22Rv1 (cell line): Measurements from ENCODE around the gene CHD9NB.

Experiments used
- H3K27ac ChIP-seq: fragments of 450-650 bp; 2 replicates; pipeline ENCODE4 v1.5.1; 2017
- CTCF ChIP-seq: fragments of 450-650 bp; IDR thresholded peaks from 2 replicates; pipeline ENCODE4 v1.5.1; 2017; ENCODE audit warnings: mild to moderate bottlenecking
- ZFX ChIP-seq: fragments of 450-650 bp; IDR thresholded peaks from 2 replicates; pipeline ENCODE4 v1.6.1; 2017; ENCODE audit warnings: antibody characterized with exemption, borderline replicate concordance

Gene CHD9NB

GRCh38 chr16:53089434-53090285 lies 37.0 kb upstream of the CHD9NB start:
- no peak for TF ChIP-seq ZFX
- no peak for TF ChIP-seq CTCF
- no peak overlapping the region for H3K27ac ChIP-seq

- TF ChIP-seq CTCF = no peak
- H3K27ac ChIP-seq = no peak overlapping the region
These were observed 34.4 kb upstream of the CHD9NB start for GRCh38 chr16:53087101-53087500.

- TF ChIP-seq ZFX = no peak
- TF ChIP-seq CTCF = no peak
- no peak overlapping the region for H3K27ac ChIP-seq
These were observed 33.3 kb upstream of the CHD9NB start for GRCh38 chr16:53085931-53086421.

- H3K27ac ChIP-seq = no peak overlapping the region
- no peak for TF ChIP-seq ZFX
- TF ChIP-seq CTCF = no peak
These were observed 32.7 kb upstream of the CHD9NB start for GRCh38 chr16:53085369-53085843.

- no peak overlapping the region for H3K27ac ChIP-seq
These were observed 32.1 kb upstream of the CHD9NB start for GRCh38 chr16:53084746-53085334.

GRCh38 chr16:53084141-53084541 lies 31.4 kb upstream of the CHD9NB start:
- no peak overlapping the region for H3K27ac ChIP-seq
- TF ChIP-seq ZFX = no peak
- TF ChIP-seq CTCF = no peak

More at GRCh38 chr16:53084746-53085334, 32.1 kb upstream of the CHD9NB start:
- no peak for TF ChIP-seq ZFX

GRCh38 chr16:53083119-53083518 lies 30.4 kb upstream of the CHD9NB start:
- no peak for TF ChIP-seq ZFX
- TF ChIP-seq CTCF = no peak
- no peak overlapping the region for H3K27ac ChIP-seq
